ENCODE measurements around the gene NUTM2B.
"Not testable (repeated sequence)": the region's sequence is repeated elsewhere in the genome, so short reads cannot be mapped to it uniquely, and the experiment has no call there.

NUTM2B gene

GRCh38 chr10:79753601-79754000 is 50.6 kb downstream of the NUTM2B start:
- DNase-seq: not testable (repeated sequence)

GRCh38 chr10:79758297-79758993 is 55.4 kb downstream of the NUTM2B start:
- not testable (repeated sequence) for DNase-seq
